ENCODE measurements around the gene PRKCA.

GRCh38 chr17:66548158-66548557, 245.7 kb downstream of the PRKCA start:
- no peak for TF ChIP-seq POLR2A (IDR thresholded peaks at IDR 0.05)
- no peak for TF ChIP-seq CTCF (IDR thresholded peaks at IDR 0.05)
